ENCODE measurements around the gene MON2.

GRCh38 chr12:62643486-62643885 lies 176.9 kb downstream of the MON2 start:
- no peak for TF ChIP-seq CTCF (IDR thresholded peaks at IDR 0.05; ENCODE audit: borderline replicate concordance, extremely low read depth, low read length, poor library complexity, severe bottlenecking)
- TF ChIP-seq EZH2 (IDR thresholded peaks at IDR 0.05; ENCODE audit: borderline replicate concordance, low read depth, low read length, severe bottlenecking): no peak
